K562 (cell line): ENCODE data around the gene VWA3A. TPM values are rescaled to one million over a fixed set of nuclear protein-coding genes. Genes with fewer than 3 reads are reported as not detected.
A peak's percentile ranks its signal among the peaks of the same experiment; 100 is the strongest.

ENCODE experiments used
- CAMTA2 ChIP-seq: fragments of 250-450 bp; sonication (Bioruptor Pico); conservative IDR thresholded peaks from 2 replicates; pipeline ENCODE4 v1.5.1; 2022
- EWSR1 ChIP-seq: fragments of 450-650 bp; IDR thresholded peaks from 2 replicates; pipeline ENCODE4 v1.6.1; 2018; ENCODE audit warnings: borderline replicate concordance, mild to moderate bottlenecking, low read depth, moderate library complexity; ENCODE audit not compliant: partially characterized antibody
- EZH2 ChIP-seq: IDR thresholded peaks from 2 replicates; pipeline ENCODE4 v1.6.1; 2012; ENCODE audit warnings: low read depth, mild to moderate bottlenecking, inconsistent platforms, low read length, borderline replicate concordance
- HMGN3 ChIP-seq: IDR thresholded peaks from 2 replicates; pipeline ENCODE4 v1.6.1; 2011; ENCODE audit warnings: borderline replicate concordance, low read depth, mild to moderate bottlenecking, mixed read lengths, low read length; ENCODE audit not compliant: insufficient read length; ENCODE audit errors: extremely low read depth
- KDM2B ChIP-seq: fragments of 250-450 bp; sonication (Bioruptor Pico); IDR thresholded peaks from 2 replicates; pipeline ENCODE4 v1.8.0; 2021; ENCODE audit warnings: mild to moderate bottlenecking, moderate library complexity
- NFATC3 ChIP-seq: fragments of 450-650 bp; IDR thresholded peaks from 2 replicates; pipeline ENCODE4 v1.6.1; 2017; ENCODE audit warnings: mild to moderate bottlenecking
- TEAD1 ChIP-seq, 2 experiments: fragments of 450-650 bp in 1 of 2; sonication (generic) in 1 of 2; formaldehyde crosslinking; IDR thresholded peaks; 2 replicates each; pipeline versions ENCODE4 v1.4.0 to v1.8.0; 2020 to 2022; ENCODE audit warnings: mild to moderate bottlenecking in 2 of 2, missing genetic modification reagents in 1 of 2
- ZNF217 ChIP-seq: sonication (generic); formaldehyde crosslinking; IDR thresholded peaks from 2 replicates; pipeline ENCODE4 v1.8.0; 2022; ENCODE audit warnings: mild to moderate bottlenecking, missing genetic modification reagents
- ZNF224 ChIP-seq: sonication (generic); formaldehyde crosslinking; IDR thresholded peaks from 2 replicates; pipeline ENCODE4 v1.8.0; 2022; ENCODE audit warnings: mild to moderate bottlenecking, missing genetic modification reagents
- polyA plus RNA-seq, 8 experiments: library from polyadenylated mRNA; depleted of rRNA in 4 of 8; stranded (reverse) in 5 of 8; unstranded in 3 of 8; fragments of >200 nt; fragmentation: Nextera tagmentation in 2 of 8; fragmentation: Illumina TruSeq in 1 of 8; extraction: Ambion mirVana in 2 of 8; extraction: Trizol in 1 of 8; gene quantifications; 2 replicates each; pipeline versions ENCODE4 v1.2.1 to v1.2.3, GENCODE V29; 2011 to 2014; ENCODE audit warnings: inconsistent platforms in 1 of 8, missing spikeins in 1 of 8
- total RNA-seq, 7 experiments: library from RNA; depleted of rRNA in 6 of 7; stranded (reverse); fragments of >200 nt in 6 of 7; fragmentation: Illumina TruSeq in 2 of 7; extraction: Trizol in 2 of 7; gene quantifications; 2 replicates each; pipeline versions ENCODE4 v1.2.1 to v1.2.3, GENCODE V29; 2011 to 2021; ENCODE audit warnings: low replicate concordance in 1 of 7
- TF ChIP-seq, protein P1 (sequence below): fragments of 250-450 bp; sonication (Bioruptor Pico); IDR thresholded peaks from 2 replicates; pipeline ENCODE4 v1.5.0; 2021; ENCODE audit warnings: mild to moderate bottlenecking, borderline replicate concordance
- TF ChIP-seq, protein P2 (sequence below): sonication (generic); formaldehyde crosslinking; IDR thresholded peaks from 2 replicates; pipeline ENCODE4 v1.8.0; 2022; ENCODE audit warnings: mild to moderate bottlenecking, missing genetic modification reagents
- TF ChIP-seq, protein P3 (sequence below): fragments of 250-450 bp; sonication (Bioruptor Pico); IDR thresholded peaks from 2 replicates; pipeline ENCODE4 v1.8.0; 2021; ENCODE audit warnings: moderate library complexity, mild to moderate bottlenecking, inconsistent platforms
- TF ChIP-seq, protein P4 (sequence below): fragments of 450-650 bp; IDR thresholded peaks from 2 replicates; pipeline ENCODE4 v1.6.1; 2018; ENCODE audit not compliant: partially characterized antibody
- TF ChIP-seq, protein P5 (sequence below): sonication (generic); formaldehyde crosslinking; IDR thresholded peaks from 2 replicates; pipeline ENCODE4 v1.4.0; 2020; ENCODE audit warnings: mild to moderate bottlenecking, missing genetic modification reagents

VWA3A gene
- total and polyA plus RNA-seq, 9 of the 15 experiments (the other 6 are each of a cell fraction or from before 2014, with no cell fraction given), result not detected

- TF ChIP-seq ZNF217 (no peak), HMGN3 (no peak), EWSR1 (no peak), NFATC3 (no peak), EZH2 (no peak), CAMTA2 (CRISPR knock-in tag) (no peak), ZNF224 (CRISPR knock-in tag) (no peak), TEAD1 (CRISPR knock-in tag; IDR thresholded peaks at IDR 0.05) (no peak), KDM2B (no peak)
- TF ChIP-seq, protein P1, sequence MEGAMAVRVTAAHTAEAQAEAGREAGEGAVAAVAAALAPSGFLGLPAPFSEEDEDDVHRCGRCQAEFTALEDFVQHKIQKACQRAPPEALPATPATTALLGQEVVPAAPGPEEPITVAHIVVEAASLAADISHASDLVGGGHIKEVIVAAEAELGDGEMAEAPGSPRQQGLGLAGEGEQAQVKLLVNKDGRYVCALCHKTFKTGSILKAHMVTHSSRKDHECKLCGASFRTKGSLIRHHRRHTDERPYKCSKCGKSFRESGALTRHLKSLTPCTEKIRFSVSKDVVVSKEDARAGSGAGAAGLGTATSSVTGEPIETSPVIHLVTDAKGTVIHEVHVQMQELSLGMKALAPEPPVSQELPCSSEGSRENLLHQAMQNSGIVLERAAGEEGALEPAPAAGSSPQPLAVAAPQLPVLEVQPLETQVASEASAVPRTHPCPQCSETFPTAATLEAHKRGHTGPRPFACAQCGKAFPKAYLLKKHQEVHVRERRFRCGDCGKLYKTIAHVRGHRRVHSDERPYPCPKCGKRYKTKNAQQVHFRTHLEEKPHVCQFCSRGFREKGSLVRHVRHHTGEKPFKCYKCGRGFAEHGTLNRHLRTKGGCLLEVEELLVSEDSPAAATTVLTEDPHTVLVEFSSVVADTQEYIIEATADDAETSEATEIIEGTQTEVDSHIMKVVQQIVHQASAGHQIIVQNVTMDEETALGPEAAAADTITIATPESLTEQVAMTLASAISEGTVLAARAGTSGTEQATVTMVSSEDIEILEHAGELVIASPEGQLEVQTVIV, result no peak
- TF ChIP-seq, protein P2, sequence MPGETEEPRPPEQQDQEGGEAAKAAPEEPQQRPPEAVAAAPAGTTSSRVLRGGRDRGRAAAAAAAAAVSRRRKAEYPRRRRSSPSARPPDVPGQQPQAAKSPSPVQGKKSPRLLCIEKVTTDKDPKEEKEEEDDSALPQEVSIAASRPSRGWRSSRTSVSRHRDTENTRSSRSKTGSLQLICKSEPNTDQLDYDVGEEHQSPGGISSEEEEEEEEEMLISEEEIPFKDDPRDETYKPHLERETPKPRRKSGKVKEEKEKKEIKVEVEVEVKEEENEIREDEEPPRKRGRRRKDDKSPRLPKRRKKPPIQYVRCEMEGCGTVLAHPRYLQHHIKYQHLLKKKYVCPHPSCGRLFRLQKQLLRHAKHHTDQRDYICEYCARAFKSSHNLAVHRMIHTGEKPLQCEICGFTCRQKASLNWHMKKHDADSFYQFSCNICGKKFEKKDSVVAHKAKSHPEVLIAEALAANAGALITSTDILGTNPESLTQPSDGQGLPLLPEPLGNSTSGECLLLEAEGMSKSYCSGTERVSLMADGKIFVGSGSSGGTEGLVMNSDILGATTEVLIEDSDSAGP (CRISPR knock-in tag), result no peak
- TF ChIP-seq, protein P3, sequence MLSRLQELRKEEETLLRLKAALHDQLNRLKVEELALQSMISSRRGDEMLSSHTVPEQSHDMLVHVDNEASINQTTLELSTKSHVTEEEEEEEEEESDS (CRISPR knock-in tag), result no peak
- TF ChIP-seq, protein P4, sequence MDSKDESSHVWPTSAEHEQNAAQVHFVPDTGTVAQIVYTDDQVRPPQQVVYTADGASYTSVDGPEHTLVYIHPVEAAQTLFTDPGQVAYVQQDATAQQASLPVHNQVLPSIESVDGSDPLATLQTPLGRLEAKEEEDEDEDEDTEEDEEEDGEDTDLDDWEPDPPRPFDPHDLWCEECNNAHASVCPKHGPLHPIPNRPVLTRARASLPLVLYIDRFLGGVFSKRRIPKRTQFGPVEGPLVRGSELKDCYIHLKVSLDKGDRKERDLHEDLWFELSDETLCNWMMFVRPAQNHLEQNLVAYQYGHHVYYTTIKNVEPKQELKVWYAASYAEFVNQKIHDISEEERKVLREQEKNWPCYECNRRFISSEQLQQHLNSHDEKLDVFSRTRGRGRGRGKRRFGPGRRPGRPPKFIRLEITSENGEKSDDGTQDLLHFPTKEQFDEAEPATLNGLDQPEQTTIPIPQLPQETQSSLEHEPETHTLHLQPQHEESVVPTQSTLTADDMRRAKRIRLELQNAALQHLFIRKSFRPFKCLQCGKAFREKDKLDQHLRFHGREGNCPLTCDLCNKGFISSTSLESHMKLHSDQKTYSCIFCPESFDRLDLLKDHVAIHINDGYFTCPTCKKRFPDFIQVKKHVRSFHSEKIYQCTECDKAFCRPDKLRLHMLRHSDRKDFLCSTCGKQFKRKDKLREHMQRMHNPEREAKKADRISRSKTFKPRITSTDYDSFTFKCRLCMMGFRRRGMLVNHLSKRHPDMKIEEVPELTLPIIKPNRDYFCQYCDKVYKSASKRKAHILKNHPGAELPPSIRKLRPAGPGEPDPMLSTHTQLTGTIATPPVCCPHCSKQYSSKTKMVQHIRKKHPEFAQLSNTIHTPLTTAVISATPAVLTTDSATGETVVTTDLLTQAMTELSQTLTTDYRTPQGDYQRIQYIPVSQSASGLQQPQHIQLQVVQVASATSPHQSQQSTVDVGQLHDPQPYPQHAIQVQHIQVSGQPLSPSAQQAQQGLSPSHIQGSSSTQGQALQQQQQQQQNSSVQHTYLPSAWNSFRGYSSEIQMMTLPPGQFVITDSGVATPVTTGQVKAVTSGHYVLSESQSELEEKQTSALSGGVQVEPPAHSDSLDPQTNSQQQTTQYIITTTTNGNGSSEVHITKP, result peak; percentile 42
- TF ChIP-seq, protein P5, sequence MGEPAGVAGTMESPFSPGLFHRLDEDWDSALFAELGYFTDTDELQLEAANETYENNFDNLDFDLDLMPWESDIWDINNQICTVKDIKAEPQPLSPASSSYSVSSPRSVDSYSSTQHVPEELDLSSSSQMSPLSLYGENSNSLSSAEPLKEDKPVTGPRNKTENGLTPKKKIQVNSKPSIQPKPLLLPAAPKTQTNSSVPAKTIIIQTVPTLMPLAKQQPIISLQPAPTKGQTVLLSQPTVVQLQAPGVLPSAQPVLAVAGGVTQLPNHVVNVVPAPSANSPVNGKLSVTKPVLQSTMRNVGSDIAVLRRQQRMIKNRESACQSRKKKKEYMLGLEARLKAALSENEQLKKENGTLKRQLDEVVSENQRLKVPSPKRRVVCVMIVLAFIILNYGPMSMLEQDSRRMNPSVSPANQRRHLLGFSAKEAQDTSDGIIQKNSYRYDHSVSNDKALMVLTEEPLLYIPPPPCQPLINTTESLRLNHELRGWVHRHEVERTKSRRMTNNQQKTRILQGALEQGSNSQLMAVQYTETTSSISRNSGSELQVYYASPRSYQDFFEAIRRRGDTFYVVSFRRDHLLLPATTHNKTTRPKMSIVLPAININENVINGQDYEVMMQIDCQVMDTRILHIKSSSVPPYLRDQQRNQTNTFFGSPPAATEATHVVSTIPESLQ (CRISPR knock-in tag), result no peak
These were observed 100.1 kb downstream of the VWA3A start (continued) for GRCh38 chr16:22192261-22193062.
